ENCODE results near the gene FRMPD2.
A peak's percentile ranks its signal among the peaks of the same experiment; 100 is the strongest.

FRMPD2 gene, protein sequence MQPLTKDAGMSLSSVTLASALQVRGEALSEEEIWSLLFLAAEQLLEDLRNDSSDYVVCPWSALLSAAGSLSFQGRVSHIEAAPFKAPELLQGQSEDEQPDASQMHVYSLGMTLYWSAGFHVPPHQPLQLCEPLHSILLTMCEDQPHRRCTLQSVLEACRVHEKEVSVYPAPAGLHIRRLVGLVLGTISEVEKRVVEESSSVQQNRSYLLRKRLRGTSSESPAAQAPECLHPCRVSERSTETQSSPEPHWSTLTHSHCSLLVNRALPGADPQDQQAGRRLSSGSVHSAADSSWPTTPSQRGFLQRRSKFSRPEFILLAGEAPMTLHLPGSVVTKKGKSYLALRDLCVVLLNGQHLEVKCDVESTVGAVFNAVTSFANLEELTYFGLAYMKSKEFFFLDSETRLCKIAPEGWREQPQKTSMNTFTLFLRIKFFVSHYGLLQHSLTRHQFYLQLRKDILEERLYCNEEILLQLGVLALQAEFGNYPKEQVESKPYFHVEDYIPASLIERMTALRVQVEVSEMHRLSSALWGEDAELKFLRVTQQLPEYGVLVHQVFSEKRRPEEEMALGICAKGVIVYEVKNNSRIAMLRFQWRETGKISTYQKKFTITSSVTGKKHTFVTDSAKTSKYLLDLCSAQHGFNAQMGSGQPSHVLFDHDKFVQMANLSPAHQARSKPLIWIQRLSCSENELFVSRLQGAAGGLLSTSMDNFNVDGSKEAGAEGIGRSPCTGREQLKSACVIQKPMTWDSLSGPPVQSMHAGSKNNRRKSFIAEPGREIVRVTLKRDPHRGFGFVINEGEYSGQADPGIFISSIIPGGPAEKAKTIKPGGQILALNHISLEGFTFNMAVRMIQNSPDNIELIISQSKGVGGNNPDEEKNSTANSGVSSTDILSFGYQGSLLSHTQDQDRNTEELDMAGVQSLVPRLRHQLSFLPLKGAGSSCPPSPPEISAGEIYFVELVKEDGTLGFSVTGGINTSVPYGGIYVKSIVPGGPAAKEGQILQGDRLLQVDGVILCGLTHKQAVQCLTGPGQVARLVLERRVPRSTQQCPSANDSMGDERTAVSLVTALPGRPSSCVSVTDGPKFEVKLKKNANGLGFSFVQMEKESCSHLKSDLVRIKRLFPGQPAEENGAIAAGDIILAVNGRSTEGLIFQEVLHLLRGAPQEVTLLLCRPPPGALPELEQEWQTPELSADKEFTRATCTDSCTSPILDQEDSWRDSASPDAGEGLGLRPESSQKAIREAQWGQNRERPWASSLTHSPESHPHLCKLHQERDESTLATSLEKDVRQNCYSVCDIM (N-terminal part only)

DNA sequence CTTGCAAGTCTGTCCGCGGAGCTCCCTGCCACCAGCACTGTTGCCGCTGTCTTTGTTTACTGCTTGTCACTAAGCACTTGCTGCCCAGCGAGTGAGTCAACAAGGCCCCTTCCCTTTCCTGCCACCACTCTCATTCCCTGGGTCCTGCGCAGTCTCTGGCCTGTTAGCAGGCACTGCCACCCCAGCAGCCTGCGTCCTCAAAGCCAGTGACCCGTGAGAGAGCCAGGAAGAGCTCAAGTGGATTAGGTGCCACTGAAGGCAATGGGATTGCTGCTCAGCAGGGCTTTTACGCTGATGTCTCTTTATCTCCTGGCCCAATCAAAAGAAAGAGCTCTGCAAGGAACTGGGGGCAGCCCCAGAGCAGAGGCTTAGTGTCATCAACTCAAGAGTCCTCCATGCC, at the start of gene FRMPD2:
FRMPD2 (minus strand) TSS at position 61 of the 400 bp plus-strand sequence. CDS start 129 bp downstream, outside the sequence.
- DNase-seq = no peak

DNA sequence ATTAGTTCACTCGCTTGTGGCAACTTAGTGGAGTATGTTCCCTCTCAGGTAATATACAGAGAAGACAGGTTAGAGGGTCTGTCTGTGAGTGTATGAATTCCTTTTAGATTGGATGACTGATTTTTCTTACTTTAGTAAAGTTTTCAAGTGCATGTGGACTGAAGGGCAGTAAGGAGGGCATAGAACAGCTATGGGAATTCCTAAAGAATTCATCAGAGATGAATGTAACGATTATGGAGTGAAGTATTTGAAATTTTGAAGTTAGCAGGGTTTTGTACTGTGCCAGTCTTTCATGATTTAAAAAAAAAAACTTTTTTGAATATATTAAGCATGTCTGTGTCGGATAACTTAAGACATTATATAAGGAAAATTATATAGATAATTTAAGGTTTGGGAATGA, 47.5 kb upstream of the FRMPD2 start:
- DNase-seq = peak; percentile 47

DNA sequence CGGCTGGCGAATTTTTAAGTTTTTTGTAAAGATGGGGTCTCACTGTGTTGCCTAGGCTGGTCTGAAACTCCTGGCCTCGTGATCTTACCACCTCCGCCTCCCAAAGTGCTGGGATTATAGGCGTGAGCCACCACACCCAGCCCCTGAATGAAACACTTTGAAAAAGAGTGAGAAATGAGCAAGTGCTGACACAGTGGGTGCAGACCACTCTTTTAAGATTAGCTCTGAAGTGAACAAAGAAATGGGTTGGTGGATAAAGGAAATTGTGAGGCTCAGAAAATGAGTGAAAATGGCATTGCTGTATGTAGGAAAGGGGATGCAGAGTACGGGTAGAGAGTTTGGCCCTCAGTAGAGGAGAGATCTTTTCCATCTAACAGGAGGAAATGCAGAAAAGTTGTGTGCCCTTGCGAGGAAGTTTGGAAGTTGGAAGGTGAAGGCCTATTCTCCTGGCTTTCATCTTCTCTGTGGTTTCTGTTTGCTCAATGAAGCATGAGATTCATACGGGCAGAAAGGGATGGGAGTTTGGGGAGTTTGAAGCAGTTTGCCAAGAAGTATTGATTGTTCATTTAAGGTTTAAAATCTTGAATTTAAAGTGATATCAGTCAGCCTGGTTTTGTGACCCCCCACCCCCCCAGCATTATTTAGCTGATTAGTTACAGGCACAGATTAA, 43.0 kb upstream of the FRMPD2 start:
- DNase-seq = no peak

DNA sequence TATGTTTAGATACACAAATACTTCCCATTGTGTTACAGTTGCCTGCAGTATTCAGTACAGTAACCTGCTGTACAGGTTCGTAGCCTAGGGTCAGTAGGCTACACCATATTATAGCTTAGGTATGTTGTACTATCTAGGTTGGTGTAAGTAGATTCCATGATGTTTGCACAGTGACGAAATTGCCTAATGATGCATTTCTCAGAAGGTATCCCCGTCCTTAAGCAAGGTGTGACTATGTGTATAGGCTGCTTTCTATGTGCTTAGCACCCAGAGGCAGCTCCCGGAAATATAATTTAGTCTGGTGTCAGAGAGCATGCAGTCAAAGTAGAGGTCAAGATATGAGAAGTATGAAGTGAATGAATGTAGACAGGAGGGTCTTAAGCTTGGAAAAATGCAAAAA, 41.7 kb upstream of the FRMPD2 start:
- no peak for DNase-seq

DNA sequence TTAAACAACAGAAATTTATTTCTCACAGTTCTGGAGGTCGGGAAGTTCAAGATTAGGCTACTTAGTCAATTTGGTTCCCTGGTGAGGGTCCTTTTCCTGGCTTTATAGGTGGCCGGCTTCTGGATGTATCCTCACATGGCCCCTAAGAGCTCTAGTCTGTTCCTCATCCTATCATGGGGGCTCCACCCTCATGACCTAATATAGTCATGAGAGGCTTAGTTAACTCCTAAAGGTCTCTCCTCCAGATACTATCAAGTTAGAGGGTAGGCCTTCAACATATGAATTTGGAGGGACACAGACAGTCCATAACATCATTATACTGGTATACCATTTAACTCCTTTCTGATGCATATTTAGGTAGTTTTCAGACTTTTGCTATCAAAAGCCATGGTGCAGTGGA, 39.6 kb upstream of the FRMPD2 start:
- DNase-seq = no peak

DNA sequence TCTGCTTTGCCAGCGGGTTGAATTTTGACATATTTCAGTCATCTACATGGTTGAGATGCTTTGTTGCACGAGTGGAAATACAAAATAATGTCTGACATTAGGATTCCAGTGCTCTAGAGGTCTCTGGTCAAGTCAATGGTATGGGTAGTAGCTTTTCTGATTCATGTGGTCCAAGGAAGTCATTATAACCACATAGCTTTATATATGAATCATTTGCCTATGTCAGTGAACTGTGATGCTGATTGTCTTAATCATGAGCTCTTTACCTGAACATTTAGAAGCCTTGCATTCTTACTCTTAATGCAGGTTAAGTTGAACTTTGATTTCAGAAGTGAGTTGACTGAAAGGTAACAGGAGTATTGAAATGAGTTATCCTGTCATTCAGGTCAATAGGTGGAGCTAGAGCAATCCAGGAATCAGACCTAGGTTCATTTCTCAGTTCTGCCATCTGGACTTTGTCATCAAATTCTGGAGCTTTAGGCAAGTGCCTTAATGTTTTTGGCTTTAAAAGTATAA, 35.3 kb upstream of the FRMPD2 start:
- peak; percentile 83 for DNase-seq

DNA sequence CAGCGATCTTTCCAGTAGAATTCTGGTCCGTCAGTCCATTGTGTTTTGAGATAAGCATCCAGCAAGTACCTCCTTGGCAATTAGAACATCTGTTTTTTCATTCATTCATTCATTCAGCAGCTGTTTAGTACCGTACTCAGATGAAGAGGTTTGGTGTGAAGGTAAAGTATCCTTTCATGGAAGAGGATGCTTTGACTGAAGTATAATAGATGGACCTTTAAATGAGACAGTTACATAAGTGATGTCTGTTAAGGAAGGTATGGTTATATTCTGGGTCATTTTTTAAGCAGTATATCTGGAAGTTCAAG, 33.2 kb upstream of the FRMPD2 start:
- no peak for DNase-seq

DNA sequence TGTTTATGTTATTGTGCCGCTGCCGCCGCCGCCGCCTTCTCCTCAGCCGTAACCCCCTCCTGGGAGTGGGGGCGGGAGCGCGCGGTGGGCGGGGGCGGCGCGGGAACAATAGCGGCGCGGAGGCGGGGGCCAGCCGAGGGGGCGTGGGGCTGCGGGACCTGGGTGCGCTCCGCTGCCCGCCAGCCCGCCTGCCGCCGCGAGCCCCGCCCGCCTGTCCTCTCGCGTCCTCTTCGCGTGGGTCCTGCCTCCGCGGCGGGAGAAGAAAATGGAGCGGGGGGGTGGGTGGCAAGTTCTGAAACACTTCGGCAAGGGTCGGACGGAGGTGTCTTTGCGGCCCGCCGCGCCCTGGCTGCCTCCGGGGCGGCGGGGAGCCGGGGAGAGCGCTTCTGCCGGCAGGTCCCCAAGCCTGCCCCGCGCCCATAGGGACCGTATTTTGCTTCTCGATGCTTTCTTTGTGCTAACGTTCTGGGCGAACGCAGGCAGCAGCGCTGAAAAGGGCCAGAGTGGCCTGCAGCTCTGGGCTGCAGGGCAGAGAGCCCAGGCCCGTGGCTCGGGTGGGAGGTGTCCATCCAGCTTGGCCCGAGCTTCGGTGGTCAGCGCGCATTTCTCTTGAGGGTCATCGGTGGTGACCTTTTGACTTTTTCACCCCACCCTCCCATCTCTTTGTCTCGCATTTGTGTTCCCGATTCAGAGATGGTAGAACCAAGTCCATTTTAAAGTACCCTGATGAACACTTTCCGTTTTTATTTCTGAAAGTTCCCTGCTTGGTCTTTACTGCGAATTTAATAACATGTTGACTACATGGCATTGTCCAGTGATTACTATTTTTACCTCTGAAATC, 32.6 kb upstream of the FRMPD2 start:
- peak; percentile 52 for DNase-seq

DNA sequence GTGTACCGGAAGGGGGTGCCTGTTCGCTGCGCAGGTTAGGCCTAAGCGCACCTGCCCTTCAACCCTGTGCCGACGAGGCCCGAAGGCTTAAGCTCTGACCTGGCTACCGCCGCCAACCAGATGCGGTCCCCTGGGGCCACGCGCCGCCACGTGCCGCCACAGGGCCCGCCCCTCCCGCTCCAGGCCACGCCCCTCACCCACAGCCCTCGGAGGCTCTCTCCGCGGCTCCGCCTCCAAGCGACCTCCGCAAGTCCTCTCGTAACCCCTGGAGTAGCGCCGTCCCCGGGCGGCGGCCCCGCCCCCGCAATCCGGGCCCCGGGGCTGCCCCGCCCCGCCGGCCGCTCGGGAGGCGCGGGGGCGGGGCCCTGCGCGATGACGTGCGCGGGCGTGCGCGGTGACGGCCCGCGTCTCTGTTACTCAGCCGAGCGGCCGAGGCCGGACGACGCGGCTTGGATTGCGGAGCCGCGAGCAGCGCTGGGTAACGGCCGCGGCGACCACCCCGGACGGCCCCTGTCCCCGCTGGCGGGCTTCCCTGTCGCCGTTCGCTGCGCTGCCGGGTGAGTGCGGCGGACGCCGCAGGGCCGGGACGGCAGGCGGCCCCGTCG, 31.9 kb upstream of the FRMPD2 start, which contains the start of gene MAPK8:
MAPK8 (plus strand) TSS at position 413 of the 605 bp plus-strand sequence. CDS start 94,984 bp downstream, outside the sequence.
- peak; percentile 89 for DNase-seq

DNA sequence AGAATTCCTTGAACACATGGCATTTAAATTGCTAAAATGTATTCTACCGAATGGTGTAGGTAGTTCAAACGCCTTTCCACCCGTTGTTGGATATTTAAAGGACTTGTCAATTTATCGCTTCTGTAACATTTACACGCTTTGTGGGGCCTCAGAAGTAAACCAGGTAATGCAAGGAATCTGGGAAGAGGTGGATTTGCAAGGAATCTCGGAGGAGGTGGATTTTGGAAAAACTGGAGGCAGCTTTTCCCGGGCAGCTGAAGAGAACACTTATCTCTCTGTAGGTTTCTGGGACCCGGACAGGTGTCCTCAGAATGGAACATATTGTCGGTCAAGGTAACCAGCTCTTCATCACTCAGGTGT, 31.4 kb upstream of the FRMPD2 start:
- DNase-seq = no peak

DNA sequence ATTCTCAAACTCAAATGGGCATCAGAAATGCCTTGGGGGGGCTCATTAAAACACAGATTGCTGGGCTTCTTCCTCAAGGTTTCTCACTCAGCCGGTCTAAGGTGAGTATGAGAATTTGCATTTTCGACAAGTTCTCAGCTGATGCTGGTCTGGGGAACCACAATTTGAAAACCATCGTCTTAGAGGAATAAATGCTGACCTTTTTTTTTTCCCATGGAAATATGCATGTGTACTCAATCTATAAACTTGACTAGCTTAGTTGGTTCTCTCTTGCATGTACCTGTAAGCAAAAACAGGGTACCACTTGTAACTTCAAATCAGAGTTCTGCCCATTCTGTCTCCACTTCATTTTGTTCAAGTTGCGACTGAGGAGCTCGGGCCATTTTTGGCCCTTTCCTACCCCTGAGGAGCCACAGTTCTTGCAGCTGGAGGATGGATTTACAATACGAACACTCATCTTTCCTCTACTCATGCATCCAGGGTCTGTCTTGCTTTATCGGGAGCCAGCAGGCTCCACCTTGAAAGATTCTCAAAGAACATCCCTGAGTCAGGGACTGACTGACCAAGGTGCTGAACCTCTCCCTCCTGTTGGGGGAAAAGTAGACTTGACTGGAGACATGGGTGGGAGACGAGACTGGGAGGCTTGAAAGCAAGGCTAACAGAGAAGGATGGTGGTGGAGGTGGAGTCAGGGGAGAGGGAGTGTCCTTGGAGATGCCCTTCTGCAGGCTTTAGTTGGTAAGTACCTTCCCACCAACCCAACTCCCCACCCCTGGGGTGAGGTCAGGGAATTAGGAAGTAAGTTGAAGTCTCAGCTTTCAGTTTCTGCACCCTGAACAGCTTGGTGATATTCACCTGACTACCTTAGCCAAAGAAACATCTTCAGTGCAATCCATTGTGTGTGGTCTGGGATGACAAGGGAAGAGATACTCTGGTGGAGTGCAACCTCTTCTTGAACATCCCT, 28.3 kb upstream of the FRMPD2 start:
- DNase-seq = no peak

DNA sequence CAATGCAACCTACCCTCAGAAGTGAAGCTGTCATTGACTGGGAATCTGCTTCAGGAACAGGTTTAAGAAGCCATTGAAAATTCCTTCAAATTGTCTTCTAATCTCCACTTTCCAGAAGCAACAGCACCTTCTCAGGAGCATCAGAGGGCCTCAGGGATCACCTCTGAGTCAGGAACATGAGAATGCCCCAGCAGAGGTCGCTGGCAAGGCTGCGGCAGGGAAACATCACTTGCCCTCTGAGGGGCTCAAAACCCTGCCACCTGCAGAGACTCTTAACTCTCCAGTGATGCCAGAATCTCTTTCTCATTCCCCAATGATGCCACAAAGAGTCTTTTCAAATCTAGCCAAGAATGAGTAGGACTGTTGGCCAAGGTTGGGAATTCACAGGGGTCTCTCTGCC, 26.1 kb upstream of the FRMPD2 start:
- no peak for DNase-seq

DNA sequence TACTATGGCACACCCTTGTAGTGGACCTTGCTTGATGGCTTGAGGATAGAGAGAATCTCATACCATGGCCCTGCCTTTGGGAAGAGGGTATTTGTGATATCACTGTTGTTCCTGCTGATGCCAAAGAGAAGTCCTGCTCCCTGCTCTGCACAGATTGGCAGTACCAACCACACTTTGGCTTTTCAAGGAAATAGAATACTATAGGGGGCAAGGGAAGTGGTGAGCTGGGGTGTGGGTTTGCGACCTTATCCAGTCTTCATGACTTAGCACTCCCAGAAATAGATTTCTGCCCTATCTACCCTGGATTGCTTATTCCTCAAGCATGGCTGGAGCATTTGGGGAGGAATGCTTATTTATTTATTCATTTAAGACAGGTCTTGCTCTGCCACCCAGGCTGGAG, 25.2 kb upstream of the FRMPD2 start:
- no peak for DNase-seq

DNA sequence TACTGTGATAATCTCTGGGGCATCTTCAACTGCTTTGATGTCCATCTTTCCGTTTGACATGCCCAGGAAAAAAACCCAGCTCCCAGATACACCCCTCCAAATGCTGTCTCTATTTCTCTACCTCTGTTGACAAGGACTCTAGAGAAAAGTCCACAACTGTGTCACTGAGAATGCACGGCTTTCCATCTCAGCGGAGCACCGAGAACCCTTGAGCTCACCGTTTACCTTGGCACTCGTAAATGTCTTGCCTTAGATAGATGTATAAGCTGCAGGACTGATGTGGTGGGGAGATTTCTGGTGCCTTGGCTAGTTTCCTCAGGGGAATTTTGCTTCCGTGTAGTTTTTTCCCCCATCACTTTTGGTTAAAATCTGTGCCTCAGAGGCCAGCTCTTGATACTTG, 24.6 kb upstream of the FRMPD2 start:
- DNase-seq = no peak

DNA sequence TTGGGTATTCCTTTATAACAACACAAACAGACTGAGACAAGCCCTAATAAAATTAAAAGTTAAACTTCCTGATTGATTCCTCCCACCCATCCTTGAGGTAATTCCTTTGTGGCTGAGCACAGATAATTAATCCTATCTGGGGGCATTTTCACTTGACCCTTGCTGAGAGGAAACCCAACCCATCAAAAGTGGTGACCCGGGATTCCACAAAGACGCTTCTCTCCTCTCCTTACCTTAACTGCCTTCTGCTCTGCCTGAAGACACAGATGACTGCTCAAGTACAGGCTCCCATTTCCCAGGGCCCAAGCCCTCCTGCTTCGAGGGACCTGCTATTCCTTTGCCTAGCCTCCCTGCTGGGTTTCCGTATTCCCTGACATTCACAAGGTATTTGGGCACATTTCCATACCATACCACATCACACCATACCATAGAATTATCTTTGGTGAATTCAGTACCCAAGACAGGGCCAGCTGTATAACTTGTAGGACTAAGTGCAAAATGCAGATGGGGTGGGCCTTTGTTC, 22.1 kb upstream of the FRMPD2 start:
- no peak for DNase-seq

DNA sequence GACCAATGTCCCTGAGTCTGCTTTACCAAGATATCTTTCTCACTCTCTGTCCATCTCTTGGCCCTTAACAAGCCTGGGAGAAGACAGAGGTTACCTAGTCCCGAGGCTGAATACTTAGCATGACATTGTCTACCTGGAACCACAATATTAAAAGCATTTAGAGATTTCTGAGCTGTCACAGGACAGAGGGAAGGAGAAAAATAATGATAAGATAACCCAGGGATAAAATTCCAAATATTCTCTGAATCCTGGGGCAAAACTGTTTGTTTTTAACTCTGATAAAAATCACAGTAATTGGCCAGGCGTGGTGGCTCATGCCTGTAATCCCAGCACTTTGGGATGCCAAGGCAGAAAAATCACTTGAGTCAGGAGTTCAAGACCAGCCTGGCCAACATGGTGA, 19.9 kb upstream of the FRMPD2 start:
- DNase-seq = no peak

DNA sequence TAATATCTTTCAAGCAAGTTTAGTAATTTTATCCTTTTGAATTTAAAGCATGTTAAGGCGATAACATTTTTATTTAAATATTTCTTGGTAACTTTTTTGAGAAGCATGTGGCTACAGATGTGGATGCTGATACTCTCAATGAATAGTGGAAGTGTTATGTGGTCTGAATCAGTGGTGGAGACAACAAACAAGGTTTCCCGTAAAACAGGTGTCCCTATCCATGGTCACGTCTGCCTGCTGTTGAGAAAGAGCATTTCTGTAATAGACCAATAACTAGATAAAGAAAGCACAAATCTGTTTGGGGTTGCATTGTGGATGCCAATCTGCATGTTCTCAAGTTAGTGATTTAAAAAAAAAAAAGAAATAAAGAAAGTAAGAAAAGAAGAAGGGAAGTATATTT, 18.1 kb upstream of the FRMPD2 start:
- no peak for DNase-seq

DNA sequence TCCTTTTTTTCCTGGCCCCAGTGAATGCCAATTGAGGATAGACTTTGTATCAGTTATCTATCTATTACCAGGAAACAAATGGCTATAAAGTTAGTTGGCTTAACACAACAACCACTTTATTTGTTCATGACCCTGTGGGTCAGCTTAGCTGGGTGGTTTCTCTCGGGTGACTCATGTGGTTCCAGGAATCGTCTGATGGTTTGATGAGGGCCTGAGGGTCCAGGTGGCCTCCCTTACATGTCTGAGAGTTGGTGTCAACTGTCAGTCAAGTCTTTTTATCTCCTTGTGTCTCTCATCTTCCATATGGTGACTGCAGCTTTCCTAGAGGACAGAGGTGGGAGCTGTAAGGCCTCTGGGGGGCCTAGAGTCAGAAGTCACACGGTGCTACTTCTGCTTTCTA, 16.7 kb upstream of the FRMPD2 start:
- peak; percentile 20 for DNase-seq

DNA sequence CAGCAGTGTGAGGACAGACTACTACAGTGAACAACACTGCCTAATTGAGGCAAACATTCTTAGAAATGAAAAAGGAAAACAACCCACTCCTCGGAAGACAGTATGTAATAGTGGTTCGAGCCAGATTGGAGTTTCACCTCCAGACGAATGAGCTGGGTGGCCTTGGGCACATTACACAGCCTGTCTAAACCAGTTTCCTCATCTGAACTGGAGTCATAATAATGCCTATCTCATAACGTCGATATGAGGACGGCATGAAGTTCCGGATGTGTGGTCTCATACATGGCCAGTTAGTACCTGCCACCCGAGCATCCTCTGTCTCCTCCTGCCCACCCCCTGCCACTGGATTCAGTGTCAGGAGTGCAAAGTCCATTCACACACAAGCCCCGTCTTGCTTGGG, 15.8 kb upstream of the FRMPD2 start:
- no peak for DNase-seq

All from EL (cell line).